H9 (cell line): Measurements from ENCODE around the gene TMEM132C. TPM values are rescaled to one million over a fixed set of nuclear protein-coding genes. Genes with fewer than 3 reads are reported as not detected.

Experiments
- DNase-seq: peaks from one replicate; pipeline ENCODE4 v3.0.0-alpha.2; 2017
- H2AFZ ChIP-seq: one replicate; pipeline ENCODE4 v1.6.1; 2013; ENCODE audit warnings: mild to moderate bottlenecking, low read length, control low read depth, moderate library complexity
- H2AK5ac ChIP-seq: 2 replicates; pipeline ENCODE4 v1.6.1; 2013; ENCODE audit warnings: low read length, control low read depth, mixed read lengths; ENCODE audit not compliant: insufficient read length
- H2BK120ac ChIP-seq: one replicate; pipeline ENCODE4 v1.6.1; 2013; ENCODE audit warnings: low read depth, mild to moderate bottlenecking, low read length, control low read depth, inconsistent platforms; ENCODE audit not compliant: poor library complexity, severe bottlenecking
- H2BK12ac ChIP-seq: 2 replicates; pipeline ENCODE4 v1.6.1; 2013; ENCODE audit warnings: low read length, control low read depth, mixed read lengths, low read depth; ENCODE audit not compliant: insufficient read length
- H2BK15ac ChIP-seq: 2 replicates; pipeline ENCODE4 v1.6.1; 2013; ENCODE audit warnings: low read depth, low read length, control low read depth
- H2BK20ac ChIP-seq: one replicate; pipeline ENCODE4 v1.6.1; 2013; ENCODE audit warnings: low read depth, mild to moderate bottlenecking, low read length, control low read depth, inconsistent platforms; ENCODE audit not compliant: poor library complexity, severe bottlenecking
- H2BK5ac ChIP-seq: 2 replicates; pipeline ENCODE4 v1.6.1; 2013; ENCODE audit warnings: low read length, control low read depth, mixed read lengths; ENCODE audit not compliant: insufficient read length
- H3K14ac ChIP-seq: 2 replicates; pipeline ENCODE4 v1.6.1; 2013; ENCODE audit warnings: low read length, control low read depth; ENCODE audit not compliant: insufficient read depth
- H3K18ac ChIP-seq: 2 replicates; pipeline ENCODE4 v1.6.1; 2013; ENCODE audit warnings: low read depth, mild to moderate bottlenecking, mixed read lengths, low read length, control low read depth; ENCODE audit not compliant: insufficient read length
- H3K23ac ChIP-seq: 2 replicates; pipeline ENCODE4 v1.6.1; 2013; ENCODE audit warnings: low read length, control low read depth, mixed read lengths, low read depth; ENCODE audit not compliant: insufficient read length
- H3K23me2 ChIP-seq: 2 replicates; pipeline ENCODE4 v1.6.1; 2013; ENCODE audit warnings: low read depth, mild to moderate bottlenecking, mixed read lengths, low read length, control low read depth; ENCODE audit not compliant: insufficient read length, poor library complexity, severe bottlenecking
- H3K27ac ChIP-seq: 2 replicates; pipeline ENCODE4 v1.5.1; 2013; ENCODE audit warnings: low read length, control low read depth, mixed read lengths, low read depth; ENCODE audit not compliant: insufficient read length
- H3K27me3 ChIP-seq: 2 replicates; pipeline ENCODE4 v1.6.1; 2013; ENCODE audit warnings: low read length, control low read depth, inconsistent platforms; ENCODE audit not compliant: insufficient read depth
- H3K4ac ChIP-seq: 2 replicates; pipeline ENCODE4 v1.6.1; 2013; ENCODE audit warnings: low read depth, mild to moderate bottlenecking, control low read depth, inconsistent platforms, low read length, moderate library complexity
- H3K4me1 ChIP-seq: 2 replicates; pipeline ENCODE4 v1.6.1; 2013; ENCODE audit warnings: low read length, control low read depth, inconsistent platforms; ENCODE audit not compliant: insufficient read depth
- H3K4me2 ChIP-seq: 2 replicates; pipeline ENCODE4 v1.6.1; 2013; ENCODE audit warnings: low read length, control low read depth, mixed read lengths; ENCODE audit not compliant: insufficient read length, insufficient read depth
- H3K56ac ChIP-seq: 2 replicates; pipeline ENCODE4 v1.6.1; 2013; ENCODE audit warnings: low read depth, mild to moderate bottlenecking, mixed read lengths, low read length, control low read depth; ENCODE audit not compliant: insufficient read length
- H3K79me1 ChIP-seq: 2 replicates; pipeline ENCODE4 v1.6.1; 2013; ENCODE audit warnings: low read depth, mild to moderate bottlenecking, moderate library complexity, low read length, control low read depth, inconsistent platforms; ENCODE audit not compliant: insufficient read depth, poor library complexity, severe bottlenecking
- H3K79me2 ChIP-seq: 2 replicates; pipeline ENCODE4 v1.6.1; 2013; ENCODE audit warnings: low read length, control low read depth, inconsistent platforms; ENCODE audit not compliant: insufficient read depth
- H3K9ac ChIP-seq: 2 replicates; pipeline ENCODE4 v1.6.1; 2013; ENCODE audit warnings: low read length, control low read depth, mixed read lengths; ENCODE audit not compliant: insufficient read length; ENCODE audit errors: extremely low read depth
- H3K9me3 ChIP-seq: one replicate; pipeline ENCODE4 v1.6.1; 2013; ENCODE audit warnings: low read depth, low read length, inconsistent platforms; ENCODE audit not compliant: control insufficient read depth
- H3T11ph ChIP-seq: one replicate; pipeline ENCODE4 v1.6.1; 2013; ENCODE audit warnings: mild to moderate bottlenecking, low read length, control low read depth, inconsistent platforms
- H4K20me1 ChIP-seq: one replicate; pipeline ENCODE4 v1.6.1; 2013; ENCODE audit not compliant: control insufficient read depth, insufficient read length, insufficient read depth
- H4K5ac ChIP-seq: 2 replicates; pipeline ENCODE4 v1.6.1; 2013; ENCODE audit warnings: low read depth, mild to moderate bottlenecking, mixed read lengths, low read length, control low read depth; ENCODE audit not compliant: insufficient read length
- H4K8ac ChIP-seq: replicated peaks from 2 replicates; pipeline ENCODE4 v1.6.1; 2013; ENCODE audit warnings: low read length, control low read depth, mixed read lengths, low read depth; ENCODE audit not compliant: insufficient read length
- H4K91ac ChIP-seq: 2 replicates; pipeline ENCODE4 v1.6.1; 2013; ENCODE audit warnings: low read depth, mild to moderate bottlenecking, moderate library complexity, mixed read lengths, low read length, control low read depth; ENCODE audit not compliant: insufficient read length
- H3K27ac Mint-ChIP-seq, 3 experiments: 2 replicates in 2 of 3; 3 replicates in 1 of 3; pipeline ENCODE4 v1.8.0; 2020 to 2021; ENCODE audit warnings: mixed read lengths in 3 of 3, mild to moderate bottlenecking in 1 of 3, moderate library complexity in 1 of 3
- H3K27me3 Mint-ChIP-seq: 2 replicates; pipeline ENCODE4 v1.8.0; 2021; ENCODE audit warnings: low read depth, mild to moderate bottlenecking, moderate library complexity, mixed read lengths
- H3K36me3 Mint-ChIP-seq, 3 experiments: 2 replicates in 2 of 3; 3 replicates in 1 of 3; pipeline ENCODE4 v1.8.0; 2020 to 2021; ENCODE audit warnings: low read depth in 3 of 3, mixed read lengths in 3 of 3; ENCODE audit not compliant: insufficient read depth in 1 of 3
- H3K4me1 Mint-ChIP-seq, 2 experiments: 2 replicates each; pipeline ENCODE4 v1.8.0; 2020; ENCODE audit warnings: mixed read lengths in 2 of 2
- H3K4me3 Mint-ChIP-seq, 2 experiments: 2 replicates in 1 of 2; 3 replicates in 1 of 2; pipeline ENCODE4 v1.8.0; 2020 to 2021; ENCODE audit warnings: mild to moderate bottlenecking in 2 of 2, mixed read lengths in 2 of 2, moderate library complexity in 1 of 2
- H3K9me3 Mint-ChIP-seq, 2 experiments: 2 replicates in 1 of 2; 3 replicates in 1 of 2; pipeline ENCODE4 v1.8.0; 2020; ENCODE audit warnings: mild to moderate bottlenecking in 2 of 2, mixed read lengths in 2 of 2, moderate library complexity in 1 of 2
- CTCF ChIP-seq: fragments of 200-600 bp; sonication (generic); conservative IDR thresholded peaks from 3 replicates; pipeline ENCODE4 v1.8.0; 2021; ENCODE audit warnings: antibody characterized with exemption, mild to moderate bottlenecking
- WGBS: extraction: QIAGEN DNeasy Blood & Tissue Kit; methylation state at CpG from one replicate; pipeline ENCODE4 v1.1.7; 2013; ENCODE audit warnings: missing lambda C conversion rate, low lambda C conversion rate, mixed read lengths; ENCODE audit not compliant: insufficient read length; ENCODE audit errors: extremely low coverage; 5-methylcytosine and 5-hydroxymethylcytosine counted together
- total RNA-seq: library from RNA; stranded (reverse); gene quantifications from 2 replicates; pipeline ENCODE4 v1.2.1, GENCODE V29; 2021

The TMEM132C gene
- total RNA-seq, 1 experiment from 2014 or later: 0.22 TPM

DNA sequence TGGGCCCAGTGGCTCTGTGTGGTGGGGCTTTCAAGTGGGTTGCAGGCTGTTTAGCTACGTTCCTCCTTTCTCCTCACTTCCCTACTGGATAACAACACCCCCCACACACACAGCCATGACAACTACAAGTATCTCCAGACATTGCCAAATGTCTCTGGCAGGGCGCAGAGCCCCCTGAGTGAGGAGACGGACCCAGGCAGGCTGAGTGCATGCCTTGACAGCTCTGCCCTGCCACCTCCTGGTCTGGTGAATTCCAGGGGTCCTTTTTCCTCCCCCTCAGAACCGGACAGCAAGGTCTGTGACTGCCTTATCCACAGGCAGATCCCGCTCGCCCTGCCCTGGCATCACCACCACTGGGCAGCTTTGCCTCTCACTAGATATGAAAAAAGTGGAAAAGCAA lies 276.5 kb downstream of the TMEM132C start:
- no peak overlapping the region for H3K23ac ChIP-seq
- peak; percentile 49; the same call in 2 of the 3 replicates for TF ChIP-seq CTCF

More for the DNA sequence above, 276.5 kb downstream of the TMEM132C start:
- WGBS: no CpG with 5 or more reads among the region's 6 CpGs
- no peaks in the 10 kb centered on the region for H3K27me3 ChIP-seq
- no peak overlapping the region for H3K4ac ChIP-seq
- no peaks in the 10 kb centered on the region for H3K9me3 ChIP-seq
- H3K27ac Mint-ChIP-seq: no peak overlapping the region
- no peaks in the 10 kb centered on the region for H3K79me2 ChIP-seq
- peaks cover 0 to 2% of the 10 kb centered on the region in 2 experiments; a peak in 1 of 4 replicates for H3K4me1 Mint-ChIP-seq
- H4K8ac ChIP-seq: no peak overlapping the region
- no peak overlapping the region for H2AFZ ChIP-seq
- H3K9me3 Mint-ChIP-seq: no peaks in the 10 kb centered on the region; a peak in 1 of 5 replicates
- no peak overlapping the region for H3K27ac ChIP-seq
- no peaks in the 10 kb centered on the region for H3K23me2 ChIP-seq
- no peak overlapping the region for H2BK20ac ChIP-seq
- no peak overlapping the region for H4K91ac ChIP-seq
- no peak for DNase-seq
- no peak overlapping the region for H3K9ac ChIP-seq
- H2AK5ac ChIP-seq: no peak overlapping the region
- no peaks in the 10 kb centered on the region for H3K4me1 ChIP-seq
- H3K79me1 ChIP-seq: no peaks in the 10 kb centered on the region
- no peak overlapping the region for H3T11ph ChIP-seq
- no peak overlapping the region for H2BK12ac ChIP-seq
- H3K14ac ChIP-seq: no peak overlapping the region
- H2BK120ac ChIP-seq: no peak overlapping the region
- H4K20me1 ChIP-seq: no peaks in the 10 kb centered on the region
- H3K18ac ChIP-seq: no peak overlapping the region
- no peak overlapping the region for H2BK15ac ChIP-seq
- H3K27me3 Mint-ChIP-seq: peaks cover 44% of the 10 kb centered on the region
- H3K4me3 Mint-ChIP-seq: no peak overlapping the region
- H2BK5ac ChIP-seq: no peak overlapping the region
- H3K36me3 Mint-ChIP-seq: no peaks in the 10 kb centered on the region; a peak in 1 of 7 replicates
- no peak overlapping the region for H4K5ac ChIP-seq
- no peak overlapping the region for H3K56ac ChIP-seq
- no peak overlapping the region for H3K4me2 ChIP-seq
